ENCODE data around the gene HDAC3.

The HDAC3 gene

DNA sequence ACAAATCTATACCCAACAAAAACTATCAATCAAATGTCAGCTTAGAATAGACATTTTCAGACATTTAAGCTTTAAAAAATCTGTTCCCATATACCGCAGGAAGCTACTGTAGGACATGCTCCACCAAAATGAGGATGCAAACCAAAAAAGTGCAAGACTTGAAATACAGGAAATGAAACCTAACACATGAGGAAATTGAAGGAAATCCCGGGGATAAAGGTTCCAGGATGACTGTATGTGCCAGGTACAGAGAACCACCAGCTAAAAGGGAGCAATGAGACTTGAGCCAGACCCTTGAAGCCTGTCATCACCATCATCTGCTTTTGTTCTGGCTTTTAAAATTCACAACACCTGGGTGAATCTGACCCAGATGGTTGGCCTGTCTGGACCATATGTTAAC, 39.3 kb downstream of the HDAC3 start:
- no peaks in the 10 kb centered on the region for H3K27me3 ChIP-seq (ENCODE audit: low read depth)
- in situ Hi-C loops (cut with MboI; ENCODE audit: low sequenced_read_pairs), result no loop called here
- H3K9me3 ChIP-seq, result no peaks in the 10 kb centered on the region
- H3K36me3 ChIP-seq (replicated peaks), result no peaks in the 10 kb centered on the region; the same call in 1 of the 2 replicates
- no peaks in the 10 kb centered on the region; the same call in 1 of the 2 replicates for H3K4me1 ChIP-seq
- no peak for DNase-seq (ENCODE audit: low spot score in 2 of 2)
- no peak overlapping the region for H3K4me3 ChIP-seq

- no peak for DNase-seq (ENCODE audit: low spot score in 2 of 2)
- Histone ChIP-seq H3K36me3 (replicated peaks) (no peaks in the 10 kb centered on the region; the same call in 1 of the 2 replicates), H3K4me3 (no peak overlapping the region), H3K27me3 (ENCODE audit: low read depth) (no peaks in the 10 kb centered on the region), H3K9me3 (no peaks in the 10 kb centered on the region), H3K4me1 (no peaks in the 10 kb centered on the region; the same call in 1 of the 2 replicates)
- in situ Hi-C loops (cut with MboI; ENCODE audit: low sequenced_read_pairs), result no loop called here
Observed at GRCh38 chr5:141596867-141597266, 39.8 kb downstream of the HDAC3 start.

DNA sequence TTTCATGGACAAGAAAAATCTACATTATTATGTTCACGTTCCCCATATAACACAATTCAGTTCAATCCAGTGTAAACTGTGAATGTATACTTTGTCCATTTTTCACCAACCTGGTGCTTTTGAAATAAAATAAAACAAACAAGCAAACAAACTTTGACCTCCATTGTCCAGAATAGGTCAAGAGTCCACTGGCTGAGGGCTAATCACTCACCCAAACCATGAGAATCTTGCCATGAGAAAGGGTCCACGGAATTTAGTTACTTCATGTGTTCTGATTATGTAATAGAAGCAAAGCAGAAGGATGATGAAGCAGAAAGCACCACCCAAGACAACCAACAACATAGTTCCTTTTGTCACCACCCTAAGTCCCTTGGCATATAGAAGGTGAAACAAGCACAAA, 46.5 kb downstream of the HDAC3 start:
- H3K4me1 ChIP-seq, result no peaks in the 10 kb centered on the region
- no peaks in the 10 kb centered on the region for H3K9me3 ChIP-seq
- DNase-seq (ENCODE audit: low spot score in 2 of 2), result no peak
- H3K27me3 ChIP-seq (ENCODE audit: low read depth), result no peaks in the 10 kb centered on the region
- in situ Hi-C loops (cut with MboI; ENCODE audit: low sequenced_read_pairs), result no loop called here
- H3K4me3 ChIP-seq, result no peak overlapping the region
- peaks cover 17% of the 10 kb centered on the region for H3K36me3 ChIP-seq (replicated peaks)

DNA sequence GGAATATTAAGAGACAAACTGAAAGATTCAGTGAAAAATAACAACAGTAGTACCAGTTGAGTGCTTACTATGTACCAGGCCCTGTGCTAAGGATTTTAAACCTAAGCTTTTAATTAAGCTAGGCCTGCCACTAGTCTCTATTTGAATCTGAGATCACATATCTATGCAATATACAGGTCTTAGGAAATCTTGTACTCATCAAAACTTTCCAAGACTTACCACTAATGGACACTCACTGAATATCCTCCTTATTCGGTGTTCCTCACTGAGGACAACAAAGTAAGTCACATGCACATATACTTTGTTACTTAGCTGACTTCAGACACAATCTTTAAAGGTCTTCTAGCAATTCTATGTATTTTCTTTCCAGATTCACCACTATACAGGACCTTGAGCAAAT, 50.4 kb downstream of the HDAC3 start:
- Histone ChIP-seq H3K9me3 (no peaks in the 10 kb centered on the region), H3K36me3 (replicated peaks) (peaks cover 44% of the 10 kb centered on the region), H3K27me3 (ENCODE audit: low read depth) (no peaks in the 10 kb centered on the region), H3K4me1 (no peaks in the 10 kb centered on the region), H3K4me3 (no peak overlapping the region)
- in situ Hi-C loops (cut with MboI; ENCODE audit: low sequenced_read_pairs), result no loop called here
- no peak for DNase-seq (ENCODE audit: low spot score in 2 of 2)

- in situ Hi-C loops (cut with MboI; ENCODE audit: low sequenced_read_pairs), result no loop called here
- no peaks in the 10 kb centered on the region for H3K9me3 ChIP-seq
- no peak for DNase-seq (ENCODE audit: low spot score in 2 of 2)
- no peak overlapping the region for H3K4me3 ChIP-seq
- H3K36me3 ChIP-seq (replicated peaks), result peaks cover 50% of the 10 kb centered on the region
- H3K4me1 ChIP-seq, result no peaks in the 10 kb centered on the region
- no peaks in the 10 kb centered on the region for H3K27me3 ChIP-seq (ENCODE audit: low read depth)
Observed at GRCh38 chr5:141585594-141585993, 51.1 kb downstream of the HDAC3 start.

- in situ Hi-C loops (cut with MboI; ENCODE audit: low sequenced_read_pairs), result loop anchor here (25.0 kb wide), 1 partner anchor 362 kb away; the partner anchor contains the start of genes PCDHB12, PCDHB13 and PCDHB14
- H3K4me1 ChIP-seq, result no peaks in the 10 kb centered on the region
- no peaks in the 10 kb centered on the region for H3K9me3 ChIP-seq
- H3K36me3 ChIP-seq (replicated peaks), result peaks cover 61% of the 10 kb centered on the region
- H3K27me3 ChIP-seq (ENCODE audit: low read depth), result no peaks in the 10 kb centered on the region
- DNase-seq (ENCODE audit: low spot score in 2 of 2), result no peak
- H3K4me3 ChIP-seq, result no peak overlapping the region
Observed at GRCh38 chr5:141574122-141574510, 62.5 kb downstream of the HDAC3 start.

- Histone ChIP-seq H3K4me3 (no peak overlapping the region), H3K27me3 (ENCODE audit: low read depth) (no peaks in the 10 kb centered on the region), H3K36me3 (replicated peaks) (peaks cover 58% of the 10 kb centered on the region), H3K9me3 (no peaks in the 10 kb centered on the region), H3K4me1 (no peaks in the 10 kb centered on the region)
- in situ Hi-C loops (cut with MboI; ENCODE audit: low sequenced_read_pairs), result loop anchor here (25.0 kb wide), 1 partner anchor 361 kb away; the partner anchor contains the start of genes PCDHB12, PCDHB13 and PCDHB14
- DNase-seq (ENCODE audit: low spot score in 2 of 2), result no peak
Observed at GRCh38 chr5:141573489-141574121, 63.0 kb downstream of the HDAC3 start.

Data from HAP-1 (cell line).